ENCODE measurements around the gene KIF5A. TPM values are rescaled to one million over a fixed set of nuclear protein-coding genes. Genes with fewer than 3 reads are reported as not detected.
"Not testable (repeated sequence)": the region's sequence is repeated elsewhere in the genome, so short reads cannot be mapped to it uniquely, and the experiment has no call there.

The KIF5A gene
- total RNA-seq, 4 donors from 2014 or later, result 0.34 to 0.67 (median 0.51) TPM

DNA sequence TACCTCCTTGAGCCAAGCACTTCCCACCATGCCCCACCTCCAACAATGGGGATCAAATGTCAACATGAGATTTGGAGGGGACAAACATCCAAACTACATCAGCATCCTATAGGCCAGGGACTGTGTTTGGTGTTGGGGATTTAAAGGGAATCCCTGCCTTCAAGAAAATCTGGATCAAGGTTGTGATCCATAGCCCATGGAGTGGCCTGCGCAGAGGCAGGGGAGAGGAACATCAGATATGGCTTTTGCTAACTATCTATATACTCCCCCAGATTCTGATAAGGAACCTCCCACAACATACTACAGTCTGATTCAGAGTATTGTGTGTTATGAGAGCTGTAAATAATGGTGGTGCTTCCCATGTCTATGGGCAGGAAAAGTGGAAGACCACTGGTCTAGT, 5.1 kb downstream of the KIF5A start:
- Histone ChIP-seq H3K4me1 (peaks cover 3 to 4% of the 10 kb centered on the region in 2 donors), H3K27ac (no peak overlapping the region), H3K36me3 (no peaks in the 10 kb centered on the region), H3K27me3 (no peaks in the 10 kb centered on the region), H3K9me3 (no peaks in the 10 kb centered on the region), H3K4me3 (replicated peaks in 1 of 3) (no peak overlapping the region)
- intact Hi-C loops (cut with DNase I), result no loop called here
- no peak for DNase-seq
- WGBS, 2 donors, result 89 to 100% methylated on average over 1 of the region's 1 CpG
- TF ChIP-seq CTCF (IDR thresholded peaks at IDR 0.05), result no peak
- TF ChIP-seq POLR2A (IDR thresholded peaks at IDR 0.05), result no peak

DNA sequence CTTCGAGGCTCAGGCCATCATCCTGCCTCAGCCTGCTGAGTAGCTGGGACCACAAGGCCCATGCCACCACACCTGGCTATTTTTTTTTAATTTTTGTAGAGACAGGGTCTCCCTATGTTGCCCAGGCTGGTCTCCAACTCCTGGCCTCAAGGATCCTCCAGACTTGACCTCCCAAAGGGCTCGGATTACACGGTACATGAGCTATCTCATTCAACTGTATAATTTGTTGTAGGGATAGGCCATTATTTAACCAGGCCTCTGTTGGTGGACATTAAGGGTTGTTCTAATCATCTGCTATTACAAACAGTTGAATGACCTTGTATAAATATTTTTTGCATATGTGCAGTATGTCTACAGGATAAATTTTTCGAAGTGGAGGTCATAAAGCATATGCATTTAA, 9.0 kb downstream of the KIF5A start:
- no peak for DNase-seq
- Histone ChIP-seq H3K4me3 (replicated peaks in 1 of 3) (no peak overlapping the region), H3K27me3 (no peaks in the 10 kb centered on the region), H3K9me3 (no peaks in the 10 kb centered on the region), H3K4me1 (no peaks in the 10 kb centered on the region), H3K36me3 (no peaks in the 10 kb centered on the region), H3K27ac (no peak overlapping the region)
- TF ChIP-seq CTCF (IDR thresholded peaks at IDR 0.05), result no peak
- no peak for TF ChIP-seq POLR2A (IDR thresholded peaks at IDR 0.05)
- intact Hi-C loops (cut with DNase I), result no loop called here
- 90 to 91% methylated on average over 4 of the region's 4 CpGs for WGBS, 2 donors

- H3K27ac ChIP-seq, result no peak overlapping the region
- no peak overlapping the region for H3K4me3 ChIP-seq (replicated peaks in 1 of 3)
- intact Hi-C loops (cut with DNase I), result no loop called here
- no peaks in the 10 kb centered on the region for H3K36me3 ChIP-seq
- H3K27me3 ChIP-seq, result no peaks in the 10 kb centered on the region
- WGBS, 2 donors, result 90 to 99% methylated on average over 2 of the region's 2 CpGs
- H3K9me3 ChIP-seq, result no peaks in the 10 kb centered on the region
- no peaks in the 10 kb centered on the region for H3K4me1 ChIP-seq
- TF ChIP-seq CTCF (IDR thresholded peaks at IDR 0.05) (no peak), POLR2A (IDR thresholded peaks at IDR 0.05) (no peak)
- DNase-seq, result no peak
Observed at GRCh38 chr12:57560516-57560915, 10.7 kb downstream of the KIF5A start.

DNA sequence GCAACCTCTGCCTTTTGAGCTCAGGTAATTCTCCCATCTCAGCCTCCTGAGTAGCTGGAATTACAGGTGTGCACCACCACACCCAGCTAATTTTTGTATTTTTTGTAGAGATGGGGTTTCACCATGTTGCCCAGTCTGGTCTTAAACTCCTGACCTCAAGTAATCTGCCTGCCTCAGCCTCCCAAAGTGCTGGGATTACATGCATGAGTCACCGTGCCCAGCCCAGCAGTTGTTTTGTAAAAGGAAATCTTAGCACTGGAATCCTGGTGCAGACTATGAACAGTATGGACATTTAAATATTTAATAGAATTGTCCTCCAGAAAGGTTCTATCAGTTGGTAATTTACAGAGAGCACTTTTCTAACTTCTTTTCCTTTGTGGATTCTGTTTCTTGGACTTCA, 11.3 kb downstream of the KIF5A start:
- H3K27ac ChIP-seq; intact Hi-C loops (cut with DNase I); H3K4me3 ChIP-seq (replicated peaks in 1 of 3); DNase-seq; H3K36me3 ChIP-seq; H3K4me1 ChIP-seq; H3K9me3 ChIP-seq; H3K27me3 ChIP-seq: not testable (repeated sequence)
- WGBS, 2 donors, result 82 to 87% methylated on average over 1 of the region's 1 CpG

DNA sequence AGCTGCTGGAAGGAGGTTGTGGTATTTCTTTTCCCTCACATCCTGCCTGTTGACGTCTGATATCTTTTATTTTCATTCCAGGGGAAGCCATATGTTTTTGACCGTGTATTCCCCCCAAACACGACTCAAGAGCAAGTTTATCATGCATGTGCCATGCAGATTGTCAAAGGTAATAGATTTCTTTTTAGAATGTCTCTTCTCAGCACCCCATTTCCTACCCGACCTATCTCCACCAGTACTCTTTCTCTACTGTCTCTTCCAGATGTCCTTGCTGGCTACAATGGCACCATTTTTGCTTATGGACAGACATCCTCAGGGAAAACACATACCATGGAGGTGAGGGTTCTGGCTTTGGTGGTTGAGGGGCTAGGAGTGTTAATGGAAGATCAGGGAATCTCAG, 13.5 kb downstream of the KIF5A start:
- Histone ChIP-seq H3K4me3 (replicated peaks in 1 of 3) (no peak overlapping the region), H3K36me3 (no peaks in the 10 kb centered on the region), H3K4me1 (no peaks in the 10 kb centered on the region), H3K27ac (no peak overlapping the region), H3K9me3 (no peaks in the 10 kb centered on the region), H3K27me3 (no peaks in the 10 kb centered on the region)
- DNase-seq, result no peak
- TF ChIP-seq CTCF (IDR thresholded peaks at IDR 0.05) (no peak), POLR2A (IDR thresholded peaks at IDR 0.05) (no peak)
- intact Hi-C loops (cut with DNase I), result no loop called here
- 74 to 80% methylated on average over 4 of the region's 4 CpGs for WGBS, 2 donors

- intact Hi-C loops (cut with DNase I), result no loop called here
- DNase-seq, result no peak
- no peaks in the 10 kb centered on the region for H3K4me1 ChIP-seq
Observed at GRCh38 chr12:57564178-57564740, 14.4 kb downstream of the KIF5A start.

More at GRCh38 chr12:57564178-57564740, 14.4 kb downstream of the KIF5A start:
- Histone ChIP-seq H3K9me3 (no peaks in the 10 kb centered on the region), H3K36me3 (no peaks in the 10 kb centered on the region), H3K4me3 (replicated peaks in 1 of 3) (no peak overlapping the region), H3K27me3 (no peaks in the 10 kb centered on the region), H3K27ac (no peak overlapping the region)
- TF ChIP-seq CTCF (IDR thresholded peaks at IDR 0.05), result no peak
- 89 to 90% methylated on average over 7 of the region's 7 CpGs for WGBS, 2 donors
